HTR-8/SVneo (cell line): ENCODE data around the gene RITA1.
A peak's percentile ranks its signal among the peaks of the same experiment; 100 is the strongest.
"Not testable (repeated sequence)": the region's sequence is repeated elsewhere in the genome, so short reads cannot be mapped to it uniquely, and the experiment has no call there.

Experiments used
- DNase-seq: peaks from one replicate; pipeline ENCODE4 v3.0.0; 2011; ENCODE audit warnings: low spot score, mixed read lengths; ENCODE audit not compliant: insufficient read length
- FAIRE-seq: peaks from 2 replicates; lab custom pipeline; 2011; peaks lifted over from hg19 to GRCh38; lab: Jason Lieb, UNC

RITA1 gene, protein sequence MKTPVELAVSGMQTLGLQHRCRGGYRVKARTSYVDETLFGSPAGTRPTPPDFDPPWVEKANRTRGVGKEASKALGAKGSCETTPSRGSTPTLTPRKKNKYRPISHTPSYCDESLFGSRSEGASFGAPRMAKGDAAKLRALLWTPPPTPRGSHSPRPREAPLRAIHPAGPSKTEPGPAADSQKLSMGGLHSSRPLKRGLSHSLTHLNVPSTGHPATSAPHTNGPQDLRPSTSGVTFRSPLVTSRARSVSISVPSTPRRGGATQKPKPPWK

GRCh38 chr12:113185180-113186032 lies at the start of gene RITA1, which contains the start of gene DDX54:
RITA1 (plus strand) TSS chr12:113185721; CDS start chr12:113186747, 1,026 bp downstream.
DDX54 (minus strand) TSS chr12:113185478; CDS start chr12:113185451, 27 bp downstream.
- peak; percentile 70 for DNase-seq
- peak; percentile 28 for FAIRE-seq

DNA sequence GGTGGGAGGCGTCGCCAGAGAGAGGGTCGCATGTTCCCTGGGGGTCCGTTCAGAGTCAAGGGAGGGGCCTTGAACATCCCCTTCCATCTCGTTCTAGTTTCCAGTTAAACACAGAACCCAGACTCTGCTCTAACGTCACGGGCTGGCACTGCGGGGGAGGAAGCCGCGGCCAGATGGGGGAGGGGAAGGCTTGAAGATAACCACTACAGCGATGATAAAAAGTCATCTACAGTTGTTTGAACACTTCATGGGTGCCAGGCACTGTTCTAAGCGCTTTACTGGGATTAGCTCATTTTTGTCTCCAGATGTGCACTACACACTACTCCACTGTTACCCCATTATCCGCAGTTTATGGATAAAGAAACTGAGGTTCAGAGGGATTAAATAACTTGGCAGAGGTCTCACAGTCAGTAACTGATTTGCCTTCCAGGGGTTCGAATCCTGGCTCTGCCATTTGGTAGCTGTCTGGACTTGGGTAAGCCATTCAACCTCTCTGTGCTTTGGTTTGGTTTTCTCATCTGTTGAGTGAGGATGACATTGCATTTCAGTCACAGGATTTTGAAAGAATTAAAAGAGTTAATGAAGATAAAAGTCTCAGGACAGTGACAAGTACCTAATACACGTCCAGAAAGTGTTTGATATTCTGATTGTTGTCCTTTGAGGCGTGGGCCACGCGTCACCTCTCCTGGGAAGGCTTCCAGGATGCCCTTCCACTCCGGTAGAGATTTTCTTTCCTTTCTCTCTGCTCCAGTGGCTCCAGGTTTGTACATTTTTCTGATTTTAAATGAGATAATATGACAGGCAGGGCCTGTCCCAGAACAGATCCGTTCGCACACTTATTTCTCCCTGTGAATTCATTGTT lies 49.2 kb upstream of the RITA1 start:
- FAIRE-seq, result no peak
- peak; percentile 30 for DNase-seq

GRCh38 chr12:113136990-113137511 lies 48.5 kb upstream of the RITA1 start:
- no peak for FAIRE-seq
- no peak for DNase-seq

GRCh38 chr12:113137861-113138783 lies 47.4 kb upstream of the RITA1 start:
- DNase-seq (no peak), FAIRE-seq (no peak)

GRCh38 chr12:113138826-113139225 lies 46.7 kb upstream of the RITA1 start:
- FAIRE-seq (no peak), DNase-seq (no peak)

DNA sequence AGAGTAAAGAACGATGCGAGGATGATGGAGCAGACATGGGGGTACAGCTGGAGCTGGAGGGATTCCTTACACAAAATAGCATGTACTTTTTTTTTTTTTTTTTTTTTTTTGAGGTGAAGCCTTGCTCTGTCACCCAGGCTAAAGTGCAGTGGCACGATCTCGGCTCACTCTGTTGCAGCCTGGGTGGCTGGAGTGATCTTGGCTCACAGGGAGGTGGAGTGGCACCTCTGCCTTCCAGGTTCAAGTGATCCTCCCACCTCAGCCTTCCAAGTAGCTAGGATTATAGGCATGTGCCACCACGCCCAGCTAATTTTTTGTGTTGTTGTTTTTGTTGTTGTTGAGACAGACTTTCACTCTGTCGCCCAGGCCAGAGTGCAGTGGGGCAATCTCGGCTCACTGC lies 44.8 kb upstream of the RITA1 start:
- FAIRE-seq (no peak), DNase-seq (no peak)

DNA sequence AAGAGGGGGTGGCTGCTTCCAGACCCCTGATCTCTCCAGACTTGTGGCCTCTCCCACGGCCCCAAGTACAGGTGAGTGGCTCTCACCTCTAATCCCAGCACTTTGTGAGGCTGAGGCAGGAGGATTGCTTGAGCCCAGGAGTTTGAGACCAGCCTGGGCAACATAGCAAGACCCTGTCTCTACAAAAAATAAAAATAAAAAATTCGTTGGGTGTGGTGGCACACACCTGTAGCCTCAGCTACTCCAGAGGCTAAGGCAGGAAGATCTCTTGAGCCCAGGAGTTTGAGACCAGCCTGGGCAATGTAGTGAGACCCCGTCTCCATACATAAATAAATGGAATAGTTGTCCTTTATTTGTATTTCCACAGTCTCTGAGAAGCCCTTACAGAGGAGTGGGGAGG lies 43.8 kb upstream of the RITA1 start:
- not testable (repeated sequence) for FAIRE-seq, DNase-seq

DNA sequence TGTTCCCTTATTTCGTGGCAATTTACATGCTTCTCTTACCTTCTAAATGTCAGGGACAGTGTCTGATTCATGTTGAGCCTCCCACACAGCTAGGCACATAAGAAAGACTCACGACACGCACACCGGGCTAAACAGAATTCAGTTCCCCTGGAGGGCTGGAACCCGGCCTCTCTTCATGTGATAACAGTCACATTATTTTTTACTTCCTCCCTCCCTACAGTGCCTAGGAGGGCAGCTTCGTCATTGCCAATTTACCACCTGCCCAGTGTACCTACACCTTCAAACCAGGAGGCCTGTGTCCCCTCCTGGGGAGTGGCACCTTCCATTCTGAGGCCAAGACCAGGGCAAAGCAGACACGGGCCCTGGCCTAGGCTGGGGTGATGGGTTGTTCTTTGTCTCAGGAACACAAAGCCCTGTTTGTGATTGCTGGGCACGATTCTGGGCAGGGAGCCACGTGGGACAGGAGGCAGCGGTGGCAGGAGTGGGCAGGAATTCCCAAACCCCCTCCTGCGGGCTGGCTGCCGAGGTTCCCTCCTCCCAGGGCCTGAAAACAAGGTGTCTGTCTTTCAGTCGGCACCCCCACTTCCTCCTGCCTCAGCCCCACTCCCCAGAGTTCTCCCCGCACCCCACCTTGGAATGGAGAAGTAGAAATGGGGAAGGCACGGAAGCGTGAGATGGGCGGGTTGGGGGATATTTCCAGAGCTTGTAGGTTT lies 43.2 kb upstream of the RITA1 start:
- DNase-seq (no peak), FAIRE-seq (no peak)

DNA sequence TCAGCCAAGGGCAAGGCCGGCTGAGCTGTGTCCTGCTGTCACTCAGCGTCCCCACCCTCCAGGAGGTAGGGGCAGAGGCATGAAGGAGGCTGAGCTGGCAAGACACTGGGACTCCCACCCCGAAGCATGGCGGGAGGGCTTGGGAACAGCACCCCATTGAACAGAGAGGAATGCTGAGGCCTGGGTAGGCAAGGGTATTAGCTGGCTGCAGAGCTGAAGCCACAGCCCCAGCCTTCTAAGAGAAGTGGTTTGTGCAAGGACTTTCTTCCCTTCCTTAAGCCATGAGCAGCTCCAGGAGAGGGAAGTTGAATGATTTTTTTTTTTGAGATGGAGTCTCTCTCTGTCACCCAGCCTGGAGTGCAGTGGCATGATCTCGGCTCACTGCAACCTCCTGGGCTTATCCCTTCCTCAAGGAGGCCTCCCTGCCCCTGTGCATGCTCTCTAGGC lies 42.6 kb upstream of the RITA1 start:
- FAIRE-seq, result no peak
- no peak for DNase-seq

DNA sequence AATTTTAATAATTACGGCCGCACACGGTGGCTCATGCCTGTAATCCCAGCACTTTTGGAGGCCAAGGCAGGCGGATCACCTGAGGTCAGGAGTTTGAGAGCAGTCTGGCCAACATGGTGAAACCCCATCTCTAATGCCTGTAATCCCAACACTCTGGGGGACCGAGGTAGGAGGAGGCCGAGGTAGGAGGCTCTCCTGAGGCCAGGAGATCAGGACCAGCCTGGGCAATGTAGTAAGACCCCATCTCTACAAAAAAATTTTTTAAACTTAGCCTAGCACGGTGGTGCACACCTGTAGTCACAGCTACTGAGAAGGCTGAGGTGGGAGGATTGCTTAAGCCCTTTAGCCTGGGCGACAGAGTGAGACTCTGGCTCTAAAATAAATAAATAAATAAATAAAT lies 41.6 kb upstream of the RITA1 start:
- FAIRE-seq, result no peak
- no peak for DNase-seq

- DNase-seq (no peak), FAIRE-seq (no peak)
These were observed 40.7 kb upstream of the RITA1 start for GRCh38 chr12:113144806-113145205.

- DNase-seq (no peak), FAIRE-seq (no peak)
These were observed 39.6 kb upstream of the RITA1 start for GRCh38 chr12:113145720-113146551.

- no peak for FAIRE-seq
- DNase-seq, result no peak
These were observed 38.5 kb upstream of the RITA1 start for GRCh38 chr12:113146999-113147398.

GRCh38 chr12:113149361-113150150 lies 36.0 kb upstream of the RITA1 start, which contains the start of gene CFAP73:
CFAP73 (plus strand) TSS chr12:113149724; CDS start chr12:113149858, 134 bp downstream.
- peak; percentile 82 for DNase-seq

GRCh38 chr12:113151655-113152054 lies 33.9 kb upstream of the RITA1 start:
- FAIRE-seq, result no peak
- DNase-seq, result no peak

More at GRCh38 chr12:113149361-113150150, 36.0 kb upstream of the RITA1 start, which contains the start of gene CFAP73:
- peak; percentile 71 for FAIRE-seq

DNA sequence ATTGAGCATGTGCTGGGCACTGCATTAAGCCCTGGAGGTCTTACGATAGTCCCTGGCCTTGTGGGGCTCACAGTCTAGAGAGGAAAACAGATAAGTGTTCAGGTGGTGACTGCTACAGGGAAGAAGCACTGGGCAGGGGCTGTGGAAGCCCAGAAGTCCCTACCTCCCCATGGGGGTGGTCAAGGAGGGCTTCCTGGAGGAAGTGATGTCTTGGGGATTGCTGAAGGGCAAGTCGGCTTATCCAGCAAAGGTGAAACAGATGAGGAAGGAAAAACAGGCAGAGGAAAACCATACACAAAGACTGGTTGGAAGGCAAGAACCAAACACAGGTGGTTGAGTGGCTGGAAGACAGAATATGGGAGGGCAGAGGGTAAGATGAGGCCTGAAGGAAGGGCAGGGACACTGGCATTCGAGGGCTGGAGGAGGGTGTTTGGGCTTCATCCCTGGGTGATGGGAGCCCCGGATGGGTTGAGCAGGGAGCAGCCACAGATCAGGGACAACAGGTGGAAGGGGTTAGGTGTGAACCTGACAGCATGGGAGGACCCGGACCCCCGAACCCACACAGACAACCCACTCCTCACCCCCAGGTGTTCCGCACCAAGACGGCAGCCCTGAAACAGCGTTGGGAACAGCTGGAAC lies 33.2 kb upstream of the RITA1 start:
- FAIRE-seq (no peak), DNase-seq (no peak)
